Measurements from ENCODE around the gene SPAG16. TPM values are rescaled to one million over a fixed set of nuclear protein-coding genes. Genes with fewer than 3 reads are reported as not detected.

SPAG16 gene
- total RNA-seq, 1 donor from 2014 or later, result 16.7 TPM

GRCh38 chr2:214098811-214099210 lies 814.5 kb downstream of the SPAG16 start:
- peaks cover 2% of the 10 kb centered on the region for H3K4me1 Mint-ChIP-seq (ENCODE audit: low read depth, unreplicated experiment)
- FAIRE-seq (no peak), DNase-seq (ENCODE audit: low read depth) (no peak)
- H3K36me3 Mint-ChIP-seq (ENCODE audit: low read depth, unreplicated experiment), result no peaks in the 10 kb centered on the region
- no peaks in the 10 kb centered on the region for H3K9me3 Mint-ChIP-seq (ENCODE audit: unreplicated experiment)
- Histone ChIP-seq H3K36me3 (ENCODE audit: insufficient read depth, low read length) (no peaks in the 10 kb centered on the region), H3K27ac (ENCODE audit: low read depth, low read length) (no peak overlapping the region), H3K79me2 (ENCODE audit: insufficient read depth, low read length) (no peaks in the 10 kb centered on the region), H3K4me3 (ENCODE audit: insufficient read depth, low read depth, low read length) (no peak overlapping the region), H3K4me2 (ENCODE audit: low read length) (no peak overlapping the region), H2AFZ (ENCODE audit: low read depth, low read length) (no peak overlapping the region), H3K9me3 (ENCODE audit: insufficient read depth, low read depth, low read length) (no peaks in the 10 kb centered on the region), H3K9ac (ENCODE audit: low read length) (no peak overlapping the region), H4K20me1 (ENCODE audit: insufficient read depth, low read length) (no peaks in the 10 kb centered on the region), H3K27me3 (ENCODE audit: insufficient read depth, low read length) (no peaks in the 10 kb centered on the region), H3K4me1 (ENCODE audit: insufficient read depth, low read length) (no peaks in the 10 kb centered on the region)
- no peaks in the 10 kb centered on the region for H3K27me3 Mint-ChIP-seq (ENCODE audit: low read depth, unreplicated experiment)
- no peak overlapping the region for H3K4me3 Mint-ChIP-seq (ENCODE audit: unreplicated experiment)
- H3K27ac Mint-ChIP-seq (ENCODE audit: unreplicated experiment), result no peak overlapping the region
- no peak for TF ChIP-seq CTCF (IDR thresholded peaks at IDR 0.05; ENCODE audit: insufficient read depth, low read depth, low read length)
- no peak for TF ChIP-seq EZH2 (IDR thresholded peaks at IDR 0.05; ENCODE audit: insufficient read depth, low read length)

GRCh38 chr2:214100488-214100887 lies 816.2 kb downstream of the SPAG16 start:
- Mint-ChIP-seq H3K9me3 (ENCODE audit: unreplicated experiment) (no peaks in the 10 kb centered on the region), H3K4me3 (ENCODE audit: unreplicated experiment) (no peak overlapping the region), H3K36me3 (ENCODE audit: low read depth, unreplicated experiment) (no peaks in the 10 kb centered on the region), H3K4me1 (ENCODE audit: low read depth, unreplicated experiment) (peaks cover 2% of the 10 kb centered on the region), H3K27ac (ENCODE audit: unreplicated experiment) (no peak overlapping the region), H3K27me3 (ENCODE audit: low read depth, unreplicated experiment) (no peaks in the 10 kb centered on the region)
- DNase-seq (ENCODE audit: low read depth), result no peak
- H3K4me3 ChIP-seq (ENCODE audit: insufficient read depth, low read depth, low read length), result no peak overlapping the region
- H3K27ac ChIP-seq (ENCODE audit: low read depth, low read length), result no peak overlapping the region
- TF ChIP-seq CTCF (IDR thresholded peaks at IDR 0.05; ENCODE audit: insufficient read depth, low read depth, low read length) (no peak), EZH2 (IDR thresholded peaks at IDR 0.05; ENCODE audit: insufficient read depth, low read length) (no peak)
- H3K4me1 ChIP-seq (ENCODE audit: insufficient read depth, low read length), result no peaks in the 10 kb centered on the region
- H4K20me1 ChIP-seq (ENCODE audit: insufficient read depth, low read length), result no peaks in the 10 kb centered on the region
- H2AFZ ChIP-seq (ENCODE audit: low read depth, low read length), result no peak overlapping the region
- H3K9me3 ChIP-seq (ENCODE audit: insufficient read depth, low read depth, low read length), result no peaks in the 10 kb centered on the region
- H3K9ac ChIP-seq (ENCODE audit: low read length), result no peak overlapping the region
- H3K79me2 ChIP-seq (ENCODE audit: insufficient read depth, low read length), result no peaks in the 10 kb centered on the region
- H3K27me3 ChIP-seq (ENCODE audit: insufficient read depth, low read length), result no peaks in the 10 kb centered on the region
- H3K4me2 ChIP-seq (ENCODE audit: low read length), result no peak overlapping the region
- no peak for FAIRE-seq
- H3K36me3 ChIP-seq (ENCODE audit: insufficient read depth, low read length), result no peaks in the 10 kb centered on the region

- no peaks in the 10 kb centered on the region for H3K36me3 Mint-ChIP-seq (ENCODE audit: low read depth, unreplicated experiment)
- H3K9me3 Mint-ChIP-seq (ENCODE audit: unreplicated experiment), result no peaks in the 10 kb centered on the region
- H3K4me2 ChIP-seq (ENCODE audit: low read length), result no peak overlapping the region
Observed at GRCh38 chr2:214103276-214104001, 819.2 kb downstream of the SPAG16 start.

More at GRCh38 chr2:214103276-214104001, 819.2 kb downstream of the SPAG16 start:
- no peak for DNase-seq (ENCODE audit: low read depth)
- Mint-ChIP-seq H3K4me1 (ENCODE audit: low read depth, unreplicated experiment) (peaks cover 2% of the 10 kb centered on the region), H3K27me3 (ENCODE audit: low read depth, unreplicated experiment) (no peaks in the 10 kb centered on the region), H3K4me3 (ENCODE audit: unreplicated experiment) (no peak overlapping the region), H3K27ac (ENCODE audit: unreplicated experiment) (no peak overlapping the region)
- H3K79me2 ChIP-seq (ENCODE audit: insufficient read depth, low read length), result no peaks in the 10 kb centered on the region
- H3K4me3 ChIP-seq (ENCODE audit: insufficient read depth, low read depth, low read length), result no peak overlapping the region
- no peaks in the 10 kb centered on the region for H3K27me3 ChIP-seq (ENCODE audit: insufficient read depth, low read length)
- no peak overlapping the region for H3K27ac ChIP-seq (ENCODE audit: low read depth, low read length)
- no peaks in the 10 kb centered on the region for H4K20me1 ChIP-seq (ENCODE audit: insufficient read depth, low read length)
- no peaks in the 10 kb centered on the region for H3K4me1 ChIP-seq (ENCODE audit: insufficient read depth, low read length)
- H3K9me3 ChIP-seq (ENCODE audit: insufficient read depth, low read depth, low read length), result no peaks in the 10 kb centered on the region
- no peak overlapping the region for H2AFZ ChIP-seq (ENCODE audit: low read depth, low read length)
- no peak overlapping the region for H3K9ac ChIP-seq (ENCODE audit: low read length)
- no peaks in the 10 kb centered on the region for H3K36me3 ChIP-seq (ENCODE audit: insufficient read depth, low read length)
- TF ChIP-seq EZH2 (IDR thresholded peaks at IDR 0.05; ENCODE audit: insufficient read depth, low read length) (no peak), CTCF (IDR thresholded peaks at IDR 0.05; ENCODE audit: insufficient read depth, low read depth, low read length) (no peak)
- no peak for FAIRE-seq

All from astrocyte (in vitro differentiated cells and primary cell).